Tibial nerve (tissue), 4 donors: ENCODE results near the gene CKAP5. TPM values are rescaled to one million over a fixed set of nuclear protein-coding genes. Genes with fewer than 3 reads are reported as not detected.

Experiments
- DNase-seq, 2 donors: peaks; one replicate each; pipeline ENCODE4 v3.0.0-alpha.2; 2019; ENCODE audit warnings: low spot score in 2 of 2
- H3K27ac ChIP-seq, 4 donors: fragments of 200-600 bp; sonication (generic) in 3 of 4; one replicate each; pipeline ENCODE4 v1.5.1; 2017 to 2019; ENCODE audit warnings: mild to moderate bottlenecking in 1 of 4
- H3K27me3 ChIP-seq, 2 donors: fragments of 200-600 bp; sonication (generic) in 1 of 2; one replicate each; pipeline versions ENCODE4 v1.5.1 to v1.6.0; 2017 to 2019
- H3K36me3 ChIP-seq, 3 donors: fragments of 200-600 bp; sonication (generic); one replicate each; pipeline ENCODE4 v1.5.1; 2018 to 2019
- H3K4me1 ChIP-seq, 4 donors: fragments of 200-600 bp; sonication (generic) in 3 of 4; one replicate each; pipeline ENCODE4 v1.5.1; 2017 to 2019
- H3K4me3 ChIP-seq, 4 donors: fragments of 200-600 bp; sonication (generic) in 3 of 4; one replicate each; pipeline ENCODE4 v1.5.1; 2017 to 2019; ENCODE audit warnings: mild to moderate bottlenecking in 1 of 4, moderate library complexity in 1 of 4
- H3K9me3 ChIP-seq, 4 donors: fragments of 200-600 bp; sonication (generic) in 3 of 4; one replicate each; pipeline ENCODE4 v1.5.1; 2017 to 2019
- EP300 ChIP-seq, 2 donors: sonication (generic); formaldehyde crosslinking; IDR thresholded peaks; one replicate each; pipeline ENCODE4 v1.6.1; 2017; ENCODE audit warnings: antibody characterized with exemption in 2 of 2, mild to moderate bottlenecking in 1 of 2
- POLR2A ChIP-seq, 2 donors: fragments of 450-650 bp; IDR thresholded peaks; one replicate each; pipeline ENCODE4 v1.6.1; 2017; ENCODE audit warnings: antibody characterized with exemption in 2 of 2, mild to moderate bottlenecking in 2 of 2, moderate library complexity in 2 of 2
- WGBS, 2 donors: methylation state at CpG; one replicate each; pipeline ENCODE4 v1.1.5; 2018; 5-methylcytosine and 5-hydroxymethylcytosine counted together
- total RNA-seq, 4 donors: library from RNA; depleted of rRNA; stranded (reverse); fragments of >200 nt; gene quantifications; one replicate each; pipeline ENCODE4 v1.1.0, GENCODE V29; 2016
- TF ChIP-seq, protein P1 (sequence below), 5 experiments: fragments of 200-600 bp in 3 of 5; fragments of 450-650 bp in 2 of 5; sonication (generic) in 3 of 5; IDR thresholded peaks; one replicate each; pipeline ENCODE4 v1.5.1; 2016 to 2019; ENCODE audit warnings: antibody characterized with exemption in 5 of 5, mild to moderate bottlenecking in 3 of 5, moderate library complexity in 2 of 5

The CKAP5 gene
- total RNA-seq, 4 donors from 2014 or later = 36.9 to 52.7 (median 47.7) TPM

GRCh38 chr11:46747150-46747549 lies 98.9 kb downstream of the CKAP5 start:
- H3K9me3 ChIP-seq = no peaks in the 10 kb centered on the region
- H3K36me3 ChIP-seq = peaks cover 0 to 97% (median 12%) of the 10 kb centered on the region in 3 donors
- WGBS, 2 donors = 93 to 94% methylated on average over 6 of the region's 6 CpGs
- no peaks in the 10 kb centered on the region for H3K27me3 ChIP-seq
- H3K4me1 ChIP-seq = no peaks in the 10 kb centered on the region
- no peak overlapping the region for H3K27ac ChIP-seq
- no peak for TF ChIP-seq POLR2A (IDR thresholded peaks at IDR 0.05)
- TF ChIP-seq, protein P1, sequence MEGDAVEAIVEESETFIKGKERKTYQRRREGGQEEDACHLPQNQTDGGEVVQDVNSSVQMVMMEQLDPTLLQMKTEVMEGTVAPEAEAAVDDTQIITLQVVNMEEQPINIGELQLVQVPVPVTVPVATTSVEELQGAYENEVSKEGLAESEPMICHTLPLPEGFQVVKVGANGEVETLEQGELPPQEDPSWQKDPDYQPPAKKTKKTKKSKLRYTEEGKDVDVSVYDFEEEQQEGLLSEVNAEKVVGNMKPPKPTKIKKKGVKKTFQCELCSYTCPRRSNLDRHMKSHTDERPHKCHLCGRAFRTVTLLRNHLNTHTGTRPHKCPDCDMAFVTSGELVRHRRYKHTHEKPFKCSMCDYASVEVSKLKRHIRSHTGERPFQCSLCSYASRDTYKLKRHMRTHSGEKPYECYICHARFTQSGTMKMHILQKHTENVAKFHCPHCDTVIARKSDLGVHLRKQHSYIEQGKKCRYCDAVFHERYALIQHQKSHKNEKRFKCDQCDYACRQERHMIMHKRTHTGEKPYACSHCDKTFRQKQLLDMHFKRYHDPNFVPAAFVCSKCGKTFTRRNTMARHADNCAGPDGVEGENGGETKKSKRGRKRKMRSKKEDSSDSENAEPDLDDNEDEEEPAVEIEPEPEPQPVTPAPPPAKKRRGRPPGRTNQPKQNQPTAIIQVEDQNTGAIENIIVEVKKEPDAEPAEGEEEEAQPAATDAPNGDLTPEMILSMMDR (IDR thresholded peaks at IDR 0.05) = no peak
- TF ChIP-seq EP300 (IDR thresholded peaks at IDR 0.05) = no peak
- H3K4me3 ChIP-seq = no peak overlapping the region
- DNase-seq = no peak

- DNase-seq = no peak
- H3K9me3 ChIP-seq = no peaks in the 10 kb centered on the region
- H3K4me3 ChIP-seq = no peak overlapping the region
- no peak overlapping the region for H3K27ac ChIP-seq
- H3K4me1 ChIP-seq = peaks cover 0 to 4% (median 0%) of the 10 kb centered on the region in 4 donors
- no peaks in the 10 kb centered on the region for H3K27me3 ChIP-seq
- TF ChIP-seq, protein P1 (IDR thresholded peaks at IDR 0.05) = no peak
- TF ChIP-seq EP300 (IDR thresholded peaks at IDR 0.05) = no peak
- TF ChIP-seq POLR2A (IDR thresholded peaks at IDR 0.05) = no peak
- 89 to 97% methylated on average over 3 of the region's 3 CpGs for WGBS, 2 donors
- peaks cover 0 to 100% (median 10%) of the 10 kb centered on the region in 3 donors for H3K36me3 ChIP-seq
Observed at GRCh38 chr11:46745995-46746394, 100.1 kb downstream of the CKAP5 start.

GRCh38 chr11:46745328-46745727 lies 100.8 kb downstream of the CKAP5 start:
- DNase-seq = no peak
- H3K4me3 ChIP-seq = no peak overlapping the region
- peaks cover 0 to 4% (median 0%) of the 10 kb centered on the region in 4 donors for H3K4me1 ChIP-seq
- peaks cover 0 to 100% (median 6%) of the 10 kb centered on the region in 3 donors for H3K36me3 ChIP-seq
- 64 to 78% methylated on average over 1 of the region's 1 CpG for WGBS, 2 donors
- TF ChIP-seq, protein P1 (IDR thresholded peaks at IDR 0.05) = no peak
- TF ChIP-seq POLR2A (IDR thresholded peaks at IDR 0.05) (no peak), EP300 (IDR thresholded peaks at IDR 0.05) (no peak)
- no peak overlapping the region for H3K27ac ChIP-seq
- H3K9me3 ChIP-seq = no peaks in the 10 kb centered on the region
- H3K27me3 ChIP-seq = no peaks in the 10 kb centered on the region

- Histone ChIP-seq H3K36me3 (peaks cover 0 to 90% (median 6%) of the 10 kb centered on the region in 3 donors), H3K27ac (peak overlapping the region in 1 of 4 donors; percentile 29), H3K4me1 (peaks cover 0 to 4% (median 0%) of the 10 kb centered on the region in 4 donors), H3K4me3 (no peak overlapping the region), H3K27me3 (no peaks in the 10 kb centered on the region), H3K9me3 (no peaks in the 10 kb centered on the region)
- no peak for DNase-seq
- no peak for TF ChIP-seq EP300 (IDR thresholded peaks at IDR 0.05)
- TF ChIP-seq, protein P1 (IDR thresholded peaks at IDR 0.05) = no peak
- no peak for TF ChIP-seq POLR2A (IDR thresholded peaks at IDR 0.05)
- WGBS, 2 donors = 71 to 75% methylated on average over 10 of the region's 10 CpGs
Observed at GRCh38 chr11:46743693-46744339, 102.3 kb downstream of the CKAP5 start.

DNA sequence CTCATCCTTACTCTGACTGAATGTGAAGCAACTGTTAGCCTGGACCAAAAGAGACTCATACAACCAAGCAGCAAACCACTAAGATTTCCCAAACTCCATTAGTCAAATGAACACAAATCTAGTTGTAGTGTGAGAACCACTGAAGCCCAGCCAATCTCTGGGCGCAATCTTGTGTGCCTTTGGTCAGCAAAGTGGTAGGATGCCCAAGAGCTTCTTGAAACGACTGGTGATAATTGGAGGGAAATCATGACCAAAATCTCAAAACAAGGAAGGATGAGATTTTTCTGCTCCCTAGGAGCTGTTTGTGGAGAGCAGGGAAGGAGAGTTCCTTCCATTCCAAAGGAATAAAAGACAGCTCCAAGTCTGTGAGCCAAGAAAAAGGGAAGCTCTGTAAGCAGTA lies 103.0 kb downstream of the CKAP5 start:
- H3K9me3 ChIP-seq = no peaks in the 10 kb centered on the region
- TF ChIP-seq, protein P1 (IDR thresholded peaks at IDR 0.05) = no peak
- TF ChIP-seq EP300 (IDR thresholded peaks at IDR 0.05) (no peak), POLR2A (IDR thresholded peaks at IDR 0.05) (no peak)
- DNase-seq = no peak
- H3K27ac ChIP-seq = peak overlapping the region in 2 of 4 donors; percentile 26 to 44
- H3K4me1 ChIP-seq = peaks cover 0 to 4% (median 0%) of the 10 kb centered on the region in 4 donors
- 83 to 86% methylated on average over 2 of the region's 2 CpGs for WGBS, 2 donors
- no peak overlapping the region for H3K4me3 ChIP-seq
- peaks cover 0 to 83% (median 6%) of the 10 kb centered on the region in 3 donors for H3K36me3 ChIP-seq
- no peaks in the 10 kb centered on the region for H3K27me3 ChIP-seq
